Raji (cell line): Measurements from ENCODE around the gene TSTD1.

Experiments used
- POLR2A ChIP-seq: IDR thresholded peaks from 2 replicates; pipeline ENCODE4 v1.6.1; 2011; ENCODE audit warnings: low read depth, low read length, control low read depth; ENCODE audit not compliant: insufficient read depth

TSTD1 gene

DNA sequence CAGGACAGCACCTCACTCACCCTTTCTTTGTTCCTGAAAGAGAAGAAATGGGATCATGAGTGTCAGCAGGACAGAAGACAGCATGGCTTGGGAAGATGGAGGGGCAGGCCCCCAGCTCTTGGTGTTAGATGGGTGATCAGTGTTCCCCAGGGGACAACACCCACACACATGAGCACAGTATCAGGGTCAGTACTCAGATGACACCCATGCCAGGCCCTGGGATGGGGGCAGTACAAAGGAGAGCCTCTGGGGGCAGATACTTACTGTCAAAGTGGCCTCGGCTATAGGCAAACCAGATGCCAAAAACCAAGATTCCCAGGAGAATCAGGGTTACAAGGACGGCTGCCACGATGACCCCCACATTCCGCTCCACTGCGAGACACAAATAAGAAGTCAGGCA is 39.4 kb downstream of the TSTD1 start:
- TF ChIP-seq POLR2A: no peak

DNA sequence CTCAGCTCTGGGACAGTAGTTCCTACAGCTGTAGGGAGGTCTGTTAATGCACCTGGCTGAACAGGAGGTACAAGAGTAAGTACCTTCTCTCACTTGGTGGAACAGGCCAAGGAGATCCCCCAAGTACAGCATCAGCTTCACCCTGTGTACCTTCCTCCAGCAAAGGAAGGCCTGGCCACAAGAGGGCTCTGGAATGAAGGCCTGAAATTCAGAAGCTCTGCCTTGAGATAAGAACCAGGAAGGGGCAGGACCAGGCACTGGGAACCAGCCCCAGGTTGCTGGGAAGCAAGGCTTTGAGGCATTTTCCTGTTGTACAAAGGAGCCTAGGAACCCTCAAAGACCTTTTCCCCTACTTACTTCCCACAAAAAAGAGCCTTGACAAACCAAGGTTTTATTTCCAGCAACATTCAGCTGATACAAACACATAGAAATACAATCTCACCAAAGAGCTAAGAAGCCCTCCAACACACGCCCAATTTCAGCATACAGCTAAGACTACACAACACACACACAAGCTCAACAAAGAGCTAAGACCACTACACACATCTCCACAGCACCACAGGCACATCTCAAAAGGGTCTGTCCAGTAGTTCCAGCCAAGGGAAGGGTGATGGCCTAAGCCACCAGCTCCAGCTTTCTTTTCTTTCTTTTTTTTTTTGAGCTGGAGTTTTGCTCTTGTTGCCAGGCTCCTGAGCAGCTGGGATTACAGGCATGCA is 41.3 kb downstream of the TSTD1 start:
- no peak for TF ChIP-seq POLR2A

DNA sequence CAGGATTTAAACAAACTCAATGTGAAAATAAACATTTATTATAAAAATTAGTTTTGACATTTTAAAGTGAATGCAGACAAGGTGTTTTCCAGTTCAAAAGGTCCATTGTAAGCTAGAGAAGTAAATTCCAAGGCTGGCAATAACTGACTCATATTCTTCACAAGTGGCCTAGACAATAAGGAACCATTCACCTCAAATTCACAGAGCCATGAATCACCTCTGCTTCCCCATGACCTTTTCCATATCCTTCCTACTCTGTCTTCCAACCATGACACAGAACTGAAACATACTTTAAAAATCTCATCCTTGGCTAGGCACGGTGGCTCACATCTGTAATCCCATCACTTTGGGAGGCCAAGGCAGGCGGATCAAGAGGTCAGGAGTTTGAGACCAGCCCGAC is 42.6 kb downstream of the TSTD1 start:
- TF ChIP-seq POLR2A: no peak

DNA sequence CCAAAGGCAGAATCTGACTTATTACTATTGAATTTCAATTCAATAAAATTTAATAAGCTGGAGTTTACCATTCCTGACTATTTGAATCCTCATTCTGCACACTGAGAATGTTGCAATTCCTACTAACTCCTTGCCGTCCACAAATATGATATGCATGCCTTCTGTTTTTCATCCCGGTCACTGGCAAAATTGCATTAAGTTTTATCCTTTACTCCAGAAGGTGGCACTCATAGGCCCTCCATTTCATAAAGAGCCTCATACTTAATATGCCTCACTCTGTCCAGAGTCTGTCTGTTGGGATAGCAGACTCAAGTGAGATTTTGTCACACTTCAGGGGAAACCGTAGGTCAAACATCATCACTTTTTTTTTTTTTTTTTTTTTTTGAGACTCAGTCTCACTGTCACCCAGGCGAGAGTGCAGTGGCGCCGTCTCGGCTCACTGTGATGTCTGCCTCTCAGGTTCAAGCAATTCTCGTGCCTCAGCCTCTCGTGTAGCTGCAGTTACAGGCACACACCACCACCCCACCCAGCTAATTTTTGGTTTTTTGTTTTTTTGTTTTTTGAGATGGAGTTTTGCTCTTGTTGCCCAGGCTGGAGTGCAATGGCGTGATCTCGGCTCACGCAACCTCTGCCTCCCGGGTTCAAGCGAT is 45.1 kb downstream of the TSTD1 start:
- TF ChIP-seq POLR2A: no peak
